Tracheal epithelial cell (primary cell): ENCODE measurements around the gene DPYD. TPM values are rescaled to one million over a fixed set of nuclear protein-coding genes. Genes with fewer than 3 reads are reported as not detected.

Source experiments
- total RNA-seq: library from RNA; depleted of rRNA; stranded (reverse); fragments of >200 nt; gene quantifications from 2 replicates; pipeline ENCODE4 v1.2.1, GENCODE V29; 2014

The DPYD gene
- 2.6 and 4.8 TPM in 2 replicates for total RNA-seq

DNA sequence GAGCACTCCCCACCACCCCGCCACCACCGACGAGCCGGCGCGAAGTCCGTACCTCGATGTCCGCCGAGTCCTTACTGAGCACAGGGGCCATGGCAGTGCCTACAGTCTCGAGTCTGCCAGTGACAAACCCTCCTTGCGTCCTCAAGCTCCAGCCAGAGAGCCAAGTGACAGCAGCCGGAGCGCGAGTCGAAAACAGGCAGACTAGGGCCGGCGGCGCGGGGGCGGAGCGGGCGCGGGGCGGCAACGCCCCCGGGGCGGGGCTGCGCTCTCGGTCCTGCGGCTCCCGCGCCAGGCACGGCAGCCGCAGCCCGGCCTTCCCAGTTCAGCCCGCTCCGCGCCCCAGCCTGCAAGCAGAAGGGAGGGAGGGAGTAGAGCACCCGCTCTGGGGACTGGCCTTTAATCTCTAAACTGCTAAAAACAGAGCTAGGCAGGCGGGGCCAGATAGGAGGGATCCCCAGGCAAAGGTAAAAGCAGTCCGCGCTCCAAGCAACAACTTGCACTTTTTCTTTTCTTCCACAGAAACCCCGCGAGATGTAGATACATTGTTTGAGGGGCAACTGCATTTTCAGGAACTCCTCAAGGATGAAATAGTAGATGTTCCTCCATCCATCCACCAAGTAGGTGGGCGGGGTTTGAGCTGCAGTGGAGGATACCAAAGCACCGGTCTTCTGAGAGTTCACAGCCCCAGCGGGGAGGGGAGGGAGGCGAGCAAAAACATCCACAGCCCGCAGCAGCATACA lies at the start of gene DPYD:
Gene DPYD, minus strand, starts transcription at position 203 of the 740 bp plus-strand sequence. Its CDS starts 112 bp downstream, at position 91.

